EH (cell line): ENCODE measurements around the gene FRS3.

Experiments used
- DNase-seq: peaks from one replicate; pipeline ENCODE4 v3.0.0-alpha.2; 2015; ENCODE audit warnings: low read depth

The FRS3 gene

DNA sequence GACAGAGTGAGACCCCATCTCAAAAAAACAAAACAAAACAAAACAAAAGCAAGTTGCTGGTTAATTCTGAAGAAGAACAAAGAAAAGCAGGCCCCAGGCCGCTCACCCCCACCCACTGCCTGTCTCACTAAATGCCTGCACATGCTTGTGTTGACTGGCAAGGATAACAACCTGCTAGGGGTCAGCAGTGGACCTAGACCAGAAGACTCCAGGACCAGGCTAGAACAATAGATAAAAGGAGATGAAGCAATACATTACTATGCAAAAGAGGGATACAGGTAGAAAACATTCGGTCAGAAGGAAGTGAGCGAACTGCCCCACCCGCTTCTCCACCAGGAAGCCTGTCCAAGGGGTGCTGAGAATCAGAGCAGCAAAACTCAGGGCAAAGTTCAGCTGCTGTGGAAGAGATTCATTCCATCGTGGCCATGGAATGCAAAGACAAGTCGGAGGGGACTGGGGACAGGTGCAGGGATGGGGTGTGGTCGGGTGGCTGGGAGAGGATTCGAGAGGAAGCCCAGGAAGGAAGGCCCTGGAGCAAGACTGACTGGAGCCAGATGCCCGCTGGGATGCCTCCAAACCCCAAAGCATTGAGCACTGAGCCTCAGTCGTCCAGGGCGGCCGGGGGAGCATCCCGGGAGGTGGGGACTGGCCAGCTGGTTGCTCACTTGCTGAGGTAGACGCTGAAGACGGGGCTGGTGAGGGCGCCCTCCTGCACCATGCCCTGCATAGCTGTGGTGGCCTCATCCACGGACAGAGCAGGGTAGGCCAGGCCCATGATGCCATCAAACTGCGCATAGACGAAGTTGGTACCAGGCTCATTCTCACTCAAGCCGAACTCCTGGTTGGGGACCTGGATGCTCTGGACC, 37.8 kb downstream of the FRS3 start:
- no peak for DNase-seq

DNA sequence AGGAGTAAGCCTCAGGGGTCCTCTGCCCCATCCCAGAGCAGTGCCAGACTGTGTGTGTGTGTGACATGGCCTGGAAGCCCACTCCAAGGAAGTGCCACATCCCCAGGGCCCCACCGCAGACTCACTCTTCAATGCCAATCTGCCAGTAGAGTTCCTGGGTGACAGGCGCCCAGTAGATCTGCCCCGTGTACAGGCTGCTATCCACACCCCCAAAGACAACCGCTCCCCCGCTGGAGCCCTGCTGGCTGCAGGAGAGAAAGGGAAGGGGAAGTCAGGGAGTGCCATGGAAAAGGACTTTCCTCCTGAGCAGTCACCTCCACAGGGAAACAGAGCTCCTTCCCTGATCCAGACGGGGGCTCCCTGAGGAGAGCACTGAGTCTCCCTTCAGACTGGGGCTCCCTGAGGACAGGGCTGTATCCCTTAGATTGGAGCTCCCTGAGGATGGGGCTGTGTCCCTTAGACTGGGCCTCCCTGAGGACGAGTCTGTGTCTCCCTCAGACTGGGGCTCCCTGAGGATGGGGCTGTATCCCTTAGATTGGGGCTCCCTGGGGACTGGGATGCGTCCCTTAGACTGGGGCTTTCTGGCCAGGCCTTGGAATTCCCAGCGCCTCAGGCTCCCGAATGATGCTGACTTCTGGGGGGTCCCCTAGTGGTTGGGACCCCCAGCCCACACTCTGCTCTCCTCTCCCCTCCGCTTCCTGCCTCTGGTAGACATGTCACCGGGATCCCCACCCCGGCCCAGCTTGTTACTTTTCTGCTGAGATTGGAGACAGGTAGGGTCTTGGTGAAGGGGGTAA, 39.1 kb downstream of the FRS3 start:
- no peak for DNase-seq

GRCh38 chr6:41739041-41739440, 40.7 kb downstream of the FRS3 start:
- no peak for DNase-seq

DNA sequence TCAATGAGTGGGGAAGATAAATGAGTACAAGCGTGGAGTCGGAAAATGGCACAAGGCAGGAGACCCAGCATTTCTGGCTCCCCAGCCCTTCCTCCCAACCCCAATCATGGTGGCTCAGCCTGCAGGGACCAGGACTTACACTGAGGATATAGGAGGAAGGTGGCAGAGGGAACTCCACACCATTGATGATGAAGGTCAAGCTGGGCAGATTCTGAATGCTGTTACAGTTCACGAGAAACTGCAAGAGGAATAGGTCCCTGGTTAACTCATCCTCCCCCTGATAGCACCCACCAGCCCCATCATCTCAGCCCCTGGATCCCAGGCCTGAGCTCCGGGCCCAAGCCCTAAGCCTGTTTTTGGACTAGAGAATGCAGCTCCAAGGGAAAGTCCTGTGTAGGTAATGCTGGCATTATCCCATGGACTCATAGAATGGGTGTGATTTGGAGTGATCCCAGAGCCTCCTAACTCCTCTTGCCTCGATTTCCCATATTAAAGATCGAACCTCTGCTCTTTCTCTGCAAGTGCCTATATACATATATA, 42.0 kb downstream of the FRS3 start:
- DNase-seq: no peak

DNA sequence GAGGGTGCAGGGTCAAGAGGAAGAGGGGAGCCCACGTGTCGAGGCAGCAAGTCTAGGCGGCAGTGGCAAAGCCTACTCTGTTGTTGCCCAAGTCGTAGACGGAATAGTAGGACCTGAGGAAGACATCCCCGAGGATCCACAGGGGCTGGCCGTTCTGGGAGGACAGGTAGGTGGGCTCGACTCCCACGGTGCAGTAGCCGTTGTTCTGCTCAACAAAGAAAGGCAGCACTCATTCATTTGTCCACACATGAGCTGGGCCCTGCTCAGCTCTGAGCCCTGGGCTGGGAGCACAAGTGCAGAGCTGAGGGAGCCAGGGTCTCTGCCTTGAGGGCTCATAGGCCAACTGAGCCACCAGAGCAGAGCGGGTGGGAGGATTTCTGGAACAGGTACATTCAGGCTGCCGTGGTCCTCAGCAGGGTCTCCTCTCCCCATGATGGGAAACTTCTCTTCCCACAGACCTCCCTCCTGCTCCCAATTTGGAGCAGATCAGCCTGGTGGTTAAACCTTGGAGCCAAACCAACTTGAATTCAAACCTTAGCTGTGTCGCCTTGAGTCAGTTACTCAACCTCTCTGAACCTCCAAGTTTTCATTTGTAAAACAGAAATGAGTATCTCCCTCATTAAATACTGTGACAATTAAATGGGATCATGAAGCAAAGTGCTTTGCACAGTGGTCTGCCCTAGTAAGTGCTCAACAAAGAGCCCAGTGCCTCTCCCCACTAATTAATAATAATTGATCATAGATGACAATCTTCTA, 42.7 kb downstream of the FRS3 start:
- no peak for DNase-seq

DNA sequence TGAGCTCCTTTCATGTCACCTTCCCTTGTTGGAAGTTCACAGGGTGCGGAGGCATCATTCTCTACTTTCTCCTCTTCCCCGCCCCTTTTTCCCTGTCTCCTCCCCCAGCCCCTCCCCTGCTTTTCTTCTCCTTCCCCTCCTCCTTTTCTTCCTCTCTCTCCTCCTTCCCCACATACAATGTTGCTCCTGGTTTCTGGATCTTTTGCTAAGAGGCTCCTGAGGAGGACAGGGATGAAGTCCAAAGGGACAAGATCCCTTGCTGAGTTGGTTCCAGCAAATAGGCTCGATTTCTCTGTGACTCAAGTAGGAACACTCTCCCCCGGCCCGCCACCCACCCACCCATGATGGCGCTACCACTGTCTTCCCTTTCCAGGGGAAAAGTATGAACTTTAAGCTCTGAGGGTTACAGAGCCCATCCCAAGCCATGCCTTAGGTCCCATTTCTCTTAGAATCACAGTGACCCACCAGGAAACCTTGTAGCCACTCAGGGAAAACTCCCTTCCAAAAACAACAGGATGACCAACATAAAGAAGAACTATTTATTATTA, 43.4 kb downstream of the FRS3 start:
- no peak for DNase-seq

GRCh38 chr6:41735427-41736185, 44.1 kb downstream of the FRS3 start, which contains the start of gene TFEB:
Gene TFEB (minus strand): TSS chr6:41735608. CDS start chr6:41691213, 44,395 bp downstream.
- DNase-seq: peak; percentile 90

DNA sequence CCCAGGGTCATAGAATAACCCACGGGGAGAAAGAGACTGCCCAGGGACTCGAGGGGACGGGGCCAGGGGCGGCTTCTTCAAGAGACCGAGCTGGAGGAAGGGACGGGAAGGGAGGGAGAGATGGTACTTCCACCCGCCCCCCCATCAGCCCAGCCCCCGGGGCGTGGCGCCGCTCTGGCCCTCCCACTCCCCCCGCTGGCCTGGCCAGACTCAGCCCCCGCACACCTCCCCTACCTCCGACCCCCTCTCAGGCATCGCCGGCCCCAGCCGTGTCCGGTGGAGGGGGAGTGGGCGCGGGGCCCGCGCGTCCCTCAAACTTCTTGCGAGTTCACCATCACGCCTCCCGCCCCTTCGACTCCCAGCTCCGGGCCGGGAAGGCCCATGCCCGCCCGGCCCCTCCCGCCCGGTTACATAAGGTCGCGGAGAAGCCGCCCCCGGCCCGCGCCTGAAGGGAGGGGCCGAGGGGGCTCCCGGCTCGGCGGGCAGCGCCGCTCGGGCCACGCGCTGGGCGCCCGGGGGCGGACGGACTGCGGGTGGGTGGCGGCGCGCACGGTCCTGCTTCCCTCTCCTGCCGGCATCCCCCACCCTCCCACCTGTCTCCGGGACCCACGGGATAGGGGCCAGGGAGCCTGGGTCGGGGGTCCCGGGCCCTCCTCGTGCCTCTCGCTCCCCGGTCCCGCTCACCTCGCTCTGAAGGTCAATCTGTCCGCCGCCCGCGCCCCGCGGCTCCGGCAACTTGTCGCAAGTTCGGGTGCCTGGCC, 44.9 kb downstream of the FRS3 start:
- DNase-seq: peak; percentile 85

- peak; percentile 84 for DNase-seq
Measured at GRCh38 chr6:41733707-41734665, 45.7 kb downstream of the FRS3 start.

DNA sequence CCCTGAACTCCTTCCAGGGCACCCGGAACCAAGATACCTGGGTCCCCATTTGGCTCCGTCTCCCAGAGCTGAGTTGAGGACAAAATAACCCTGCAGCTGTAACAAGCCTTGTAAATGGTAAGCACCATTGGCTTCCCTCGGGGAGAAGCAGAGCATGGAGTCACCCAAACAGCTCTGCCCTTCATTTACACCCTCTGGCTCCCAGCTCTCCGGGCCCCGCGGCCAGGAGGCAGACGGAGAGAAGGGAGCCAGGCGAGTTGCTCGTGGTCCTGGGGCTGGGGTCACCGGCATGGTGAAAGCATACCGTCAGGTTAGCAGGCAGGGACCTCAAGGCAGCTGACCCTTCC, 46.4 kb downstream of the FRS3 start:
- DNase-seq: no peak

GRCh38 chr6:41732591-41733359, 46.9 kb downstream of the FRS3 start:
- no peak for DNase-seq

DNA sequence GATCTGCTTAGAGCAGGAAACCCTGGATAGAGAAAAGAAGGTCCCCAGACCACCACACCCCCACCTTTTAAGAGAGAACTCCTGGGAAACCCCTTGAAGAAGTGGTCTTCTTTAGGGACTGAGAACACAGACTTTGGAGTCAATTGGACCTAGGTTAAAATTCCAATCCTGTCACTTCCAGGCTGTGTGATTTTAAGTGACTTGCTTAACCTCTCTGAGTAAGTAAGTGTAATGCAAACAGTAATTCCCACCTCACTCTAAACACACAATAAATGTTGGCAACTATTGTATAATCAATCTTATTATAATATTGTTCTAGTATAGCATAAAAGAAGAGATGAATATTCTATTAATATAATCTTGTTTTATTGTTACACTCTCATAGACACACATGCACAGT, 47.6 kb downstream of the FRS3 start:
- no peak for DNase-seq

DNA sequence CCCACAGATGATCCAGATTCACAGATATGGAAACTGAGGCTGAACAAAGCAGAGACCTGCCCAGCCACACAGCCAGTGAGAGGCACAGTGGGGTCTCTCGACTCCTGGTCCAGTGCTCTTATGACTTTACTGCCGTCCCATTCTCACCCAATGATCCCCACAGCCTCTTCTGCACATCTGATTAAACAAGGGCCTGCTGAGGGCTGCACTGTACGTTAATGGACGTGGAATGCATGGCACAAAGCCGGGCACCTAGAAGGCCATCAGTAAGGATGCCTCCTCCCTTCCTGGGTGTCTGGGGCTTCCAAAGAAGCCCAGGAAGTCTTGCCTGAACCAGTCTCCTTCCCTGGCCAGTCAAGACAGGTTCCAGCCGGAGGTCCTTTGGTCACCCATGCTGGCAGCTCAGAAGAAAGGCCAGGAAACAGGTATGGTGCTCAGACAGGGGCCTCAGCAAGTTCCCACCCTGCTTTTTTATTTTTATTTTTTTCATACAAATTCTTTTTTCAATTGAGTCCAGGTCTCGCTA, 48.1 kb downstream of the FRS3 start:
- DNase-seq: no peak

GRCh38 chr6:41730531-41731436, 48.9 kb downstream of the FRS3 start:
- peak; percentile 82 for DNase-seq

GRCh38 chr6:41729624-41730023, 50.1 kb downstream of the FRS3 start:
- DNase-seq: no peak

DNA sequence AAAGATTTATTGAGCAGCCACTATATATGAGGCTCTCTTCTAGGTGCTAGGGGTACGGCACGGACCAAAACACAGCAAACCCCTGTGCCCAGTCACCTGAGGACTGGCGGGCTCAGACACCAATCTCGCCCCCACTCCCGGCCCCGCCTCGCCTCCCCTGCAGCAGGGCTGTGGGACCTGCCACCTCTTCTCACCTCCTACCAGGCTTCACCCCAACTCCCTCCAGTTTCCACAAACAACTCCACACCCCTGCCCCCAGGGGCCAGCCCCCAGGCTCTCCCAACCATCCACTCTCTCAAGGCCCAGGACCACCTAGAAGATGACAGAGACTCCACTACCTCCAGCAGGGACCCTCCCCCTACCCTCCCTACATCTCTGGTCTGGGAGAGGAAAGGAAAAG, 50.7 kb downstream of the FRS3 start:
- DNase-seq: no peak
